OCI-LY7 (cell line): Measurements from ENCODE around the gene TCF12. TPM values are rescaled to one million over a fixed set of nuclear protein-coding genes. Genes with fewer than 3 reads are reported as not detected.

ENCODE experiments used
- BruUV-seq: library from RNA; stranded (reverse); fragments of 400-500 nt; replicated peaks from 2 replicates; lab custom pipeline; 2021; lab: Mats Ljungman, UMichigan
- CTCF ChIA-PET: fragments of 300-600 bp; sonication (Branson Sonifier 250); formaldehyde crosslinking; loops from one replicate; lab custom pipeline; 2022; ENCODE audit warnings: antibody characterized with exemption; ENCODE audit not compliant: unreplicated experiment; lab: Charles Lee
- POLR2A ChIA-PET: fragments of 300-600 bp; sonication (Branson Sonifier 250); formaldehyde crosslinking; loops from one replicate; lab custom pipeline; 2022; ENCODE audit warnings: antibody characterized with exemption; lab: Charles Lee
- DNase-seq: peaks from one replicate; pipeline ENCODE4 v3.0.0-alpha.2; 2015; ENCODE audit warnings: low spot score
- H2AFZ ChIP-seq: fragments of 200-600 bp; sonication (generic), shearing (Covaris generic); 2 replicates; pipeline ENCODE4 v1.6.1; 2014; ENCODE audit warnings: mild to moderate bottlenecking, antibody characterized with exemption, low read length, moderate library complexity
- H3K27ac ChIP-seq: fragments of 200-600 bp; sonication (generic); 2 replicates; pipeline ENCODE4 v1.5.1; 2014; ENCODE audit warnings: mixed run types, low read depth, mild to moderate bottlenecking, moderate library complexity, low read length, inconsistent platforms; ENCODE audit not compliant: poor library complexity, severe bottlenecking
- H3K36me3 ChIP-seq: fragments of 200-600 bp; sonication (generic); 2 replicates; pipeline ENCODE4 v1.6.1; 2014; ENCODE audit warnings: mild to moderate bottlenecking, antibody characterized with exemption, low read length, moderate library complexity, mixed read lengths; ENCODE audit not compliant: insufficient read depth
- H3K4me1 ChIP-seq: fragments of 200-600 bp; sonication (generic); 2 replicates; pipeline ENCODE4 v1.5.1; 2014; ENCODE audit warnings: mild to moderate bottlenecking, low read length; ENCODE audit not compliant: insufficient read depth, poor library complexity, severe bottlenecking
- H3K4me2 ChIP-seq: fragments of 200-600 bp; sonication (generic); 2 replicates; pipeline ENCODE4 v1.6.1; 2014; ENCODE audit warnings: mild to moderate bottlenecking, low read length
- H3K4me3 ChIP-seq: fragments of 200-600 bp; sonication (generic); 2 replicates; pipeline ENCODE4 v1.5.1; 2014; ENCODE audit warnings: mild to moderate bottlenecking, low read depth, low read length; ENCODE audit not compliant: poor library complexity, severe bottlenecking
- H3K79me2 ChIP-seq: fragments of 200-600 bp; sonication (generic); 2 replicates; pipeline ENCODE4 v1.6.1; 2016; ENCODE audit warnings: low read depth, mild to moderate bottlenecking, low read length, moderate library complexity, mixed read lengths; ENCODE audit not compliant: insufficient read depth
- H3K9me2 ChIP-seq: fragments of 200-600 bp; sonication (generic); 2 replicates; pipeline ENCODE4 v1.6.1; 2016; ENCODE audit warnings: mild to moderate bottlenecking, low read length, mixed read lengths; ENCODE audit not compliant: insufficient read depth
- H3K9me3 ChIP-seq: fragments of 200-600 bp; sonication (generic); 2 replicates; pipeline ENCODE4 v1.6.1; 2014; ENCODE audit warnings: mild to moderate bottlenecking, mixed run types, low read length, mixed read lengths
- H4K20me1 ChIP-seq: fragments of 200-600 bp; sonication (generic); 2 replicates; pipeline ENCODE4 v1.6.1; 2014; ENCODE audit warnings: mild to moderate bottlenecking, antibody characterized with exemption, low read length, moderate library complexity, mixed read lengths; ENCODE audit not compliant: insufficient read depth
- EZH2phosphoT487 ChIP-seq: fragments of 200-600 bp; sonication (generic); IDR thresholded peaks from 2 replicates; pipeline ENCODE4 v1.6.1; 2018; ENCODE audit warnings: low read depth, borderline replicate concordance, mild to moderate bottlenecking, mixed run types, antibody characterized with exemption, low read length, moderate library complexity, mixed read lengths
- intact Hi-C: fragments of 100-400 bp; cut with micrococcal nuclease; formaldehyde crosslinking; loops from one replicate; pipeline ENCODE4 v1.10.0; 2022; ENCODE audit not compliant: unreplicated experiment
- total RNA-seq, 2 experiments: library from RNA; depleted of rRNA in 1 of 2; stranded (reverse); fragments of >200 nt in 1 of 2; shearing (Covaris generic) in 1 of 2; gene quantifications; 2 replicates each; pipeline ENCODE4 v1.2.3, GENCODE V29; 2014 to 2022
- TF ChIP-seq, protein P1 (sequence below): fragments of 200-600 bp; sonication (generic); conservative IDR thresholded peaks from 2 replicates; pipeline ENCODE4 v1.5.1; 2014; ENCODE audit warnings: mild to moderate bottlenecking, antibody characterized with exemption, low read length, moderate library complexity, mixed read lengths

The TCF12 gene
- total RNA-seq, 2 experiments from 2014 or later: 51.6 to 139 TPM

DNA sequence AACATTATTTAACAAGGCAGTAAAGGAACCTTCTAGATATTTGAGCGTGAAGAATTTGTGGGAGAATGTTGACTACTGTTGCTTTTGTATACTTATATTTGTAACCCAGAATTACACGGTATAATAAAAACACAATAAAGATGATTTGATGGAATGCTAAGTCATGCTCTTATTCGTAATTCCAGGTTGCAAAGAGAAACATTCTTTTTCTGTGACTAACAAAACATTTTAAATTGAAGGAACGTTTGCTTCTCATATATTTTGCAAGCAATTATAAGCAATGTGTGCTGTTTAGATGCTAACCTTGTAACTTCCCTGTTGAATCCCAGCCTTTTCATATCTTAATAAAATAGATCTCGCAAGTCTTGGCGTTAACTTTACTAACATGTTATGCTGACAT, 333.5 kb downstream of the TCF12 start:
- Histone ChIP-seq H3K4me3 (no peak overlapping the region), H3K79me2 (no peaks in the 10 kb centered on the region), H2AFZ (no peak overlapping the region), H3K9me2 (no peaks in the 10 kb centered on the region), H3K27ac (no peak overlapping the region), H3K9me3 (no peaks in the 10 kb centered on the region), H4K20me1 (no peaks in the 10 kb centered on the region), H3K4me1 (no peaks in the 10 kb centered on the region), H3K4me2 (no peak overlapping the region), H3K36me3 (peaks cover 28% of the 10 kb centered on the region)
- no peak for TF ChIP-seq EZH2phosphoT487
- TF ChIP-seq, protein P1, sequence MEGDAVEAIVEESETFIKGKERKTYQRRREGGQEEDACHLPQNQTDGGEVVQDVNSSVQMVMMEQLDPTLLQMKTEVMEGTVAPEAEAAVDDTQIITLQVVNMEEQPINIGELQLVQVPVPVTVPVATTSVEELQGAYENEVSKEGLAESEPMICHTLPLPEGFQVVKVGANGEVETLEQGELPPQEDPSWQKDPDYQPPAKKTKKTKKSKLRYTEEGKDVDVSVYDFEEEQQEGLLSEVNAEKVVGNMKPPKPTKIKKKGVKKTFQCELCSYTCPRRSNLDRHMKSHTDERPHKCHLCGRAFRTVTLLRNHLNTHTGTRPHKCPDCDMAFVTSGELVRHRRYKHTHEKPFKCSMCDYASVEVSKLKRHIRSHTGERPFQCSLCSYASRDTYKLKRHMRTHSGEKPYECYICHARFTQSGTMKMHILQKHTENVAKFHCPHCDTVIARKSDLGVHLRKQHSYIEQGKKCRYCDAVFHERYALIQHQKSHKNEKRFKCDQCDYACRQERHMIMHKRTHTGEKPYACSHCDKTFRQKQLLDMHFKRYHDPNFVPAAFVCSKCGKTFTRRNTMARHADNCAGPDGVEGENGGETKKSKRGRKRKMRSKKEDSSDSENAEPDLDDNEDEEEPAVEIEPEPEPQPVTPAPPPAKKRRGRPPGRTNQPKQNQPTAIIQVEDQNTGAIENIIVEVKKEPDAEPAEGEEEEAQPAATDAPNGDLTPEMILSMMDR: no peak
- CTCF ChIA-PET: no interaction called here
- POLR2A ChIA-PET: interaction anchor here (1.0 to 1.2 kb wide), 2 partner anchors 9 to 14 kb away, joined by 3 read pairs; no protein-coding TSS in a partner anchor
- intact Hi-C loops: no loop called here
- DNase-seq: no peak
- no TSS peak for BruUV-seq

DNA sequence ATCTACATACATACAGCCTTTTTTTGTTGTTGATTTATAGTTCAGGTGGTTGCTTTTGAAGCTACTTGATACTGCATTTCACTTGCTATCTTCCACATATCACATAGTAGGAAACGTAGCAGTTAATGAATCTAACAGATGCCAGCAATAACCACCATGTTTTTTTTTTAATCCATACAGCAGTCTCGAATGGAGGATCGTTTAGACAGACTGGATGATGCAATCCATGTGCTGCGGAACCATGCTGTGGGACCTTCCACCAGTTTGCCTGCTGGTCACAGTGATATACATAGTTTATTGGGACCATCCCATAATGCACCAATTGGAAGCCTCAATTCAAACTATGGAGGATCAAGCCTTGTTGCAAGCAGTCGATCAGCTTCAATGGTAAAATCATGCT, 334.6 kb downstream of the TCF12 start:
- CTCF ChIA-PET: no interaction called here
- intact Hi-C loops: no loop called here
- no peaks in the 10 kb centered on the region for H3K9me2 ChIP-seq

DNA sequence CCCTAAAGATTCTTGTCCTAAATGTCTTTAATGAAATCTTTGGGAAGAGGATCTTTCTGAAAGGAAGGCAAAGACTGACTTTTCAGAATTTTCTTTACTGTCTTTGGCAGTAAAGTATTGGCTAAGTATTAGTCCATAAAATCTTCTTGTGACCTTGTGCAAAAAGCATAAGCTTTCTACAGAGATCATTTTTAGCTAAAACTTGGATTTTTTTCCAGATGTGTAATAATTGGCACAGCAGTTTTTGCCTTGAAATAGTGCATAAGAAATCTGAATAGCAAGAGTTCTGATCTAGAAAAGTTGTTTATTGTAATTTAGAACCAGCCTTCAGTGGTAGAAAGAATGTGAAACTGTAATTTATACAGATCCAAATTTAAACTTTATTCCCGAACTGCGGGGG, 335.1 kb downstream of the TCF12 start:
- CTCF ChIA-PET: no interaction called here

More for the DNA sequence above, 334.6 kb downstream of the TCF12 start:
- H3K27ac ChIP-seq: no peak overlapping the region
- peaks cover 21% of the 10 kb centered on the region for H3K36me3 ChIP-seq
- no peaks in the 10 kb centered on the region for H3K79me2 ChIP-seq
- H3K4me2 ChIP-seq: no peak overlapping the region
- DNase-seq: no peak
- POLR2A ChIA-PET: interaction anchor here (0.6 to 0.9 kb wide), 2 partner anchors 12 to 247 kb away, joined by 3 to 4 read pairs; no protein-coding TSS in a partner anchor
- no peaks in the 10 kb centered on the region for H3K9me3 ChIP-seq
- H4K20me1 ChIP-seq: no peaks in the 10 kb centered on the region
- H2AFZ ChIP-seq: no peak overlapping the region
- no peak for TF ChIP-seq EZH2phosphoT487
- TF ChIP-seq, protein P1: no peak
- BruUV-seq: no TSS peak
- no peaks in the 10 kb centered on the region for H3K4me1 ChIP-seq
- no peak overlapping the region for H3K4me3 ChIP-seq

More for the DNA sequence above, 335.1 kb downstream of the TCF12 start:
- intact Hi-C loops: no loop called here
- no peak overlapping the region for H3K4me3 ChIP-seq
- no peaks in the 10 kb centered on the region for H3K9me2 ChIP-seq
- H3K9me3 ChIP-seq: no peaks in the 10 kb centered on the region
- DNase-seq: no peak
- no peaks in the 10 kb centered on the region for H3K4me1 ChIP-seq
- TF ChIP-seq EZH2phosphoT487: no peak
- TF ChIP-seq, protein P1: no peak
- H3K4me2 ChIP-seq: no peak overlapping the region
- POLR2A ChIA-PET: no interaction called here
- peaks cover 21% of the 10 kb centered on the region for H3K36me3 ChIP-seq
- no peaks in the 10 kb centered on the region for H3K79me2 ChIP-seq
- H4K20me1 ChIP-seq: no peaks in the 10 kb centered on the region
- no peak overlapping the region for H3K27ac ChIP-seq
- H2AFZ ChIP-seq: no peak overlapping the region
- no TSS peak for BruUV-seq
